ENCODE data around the gene CD274.
"Not testable (repeated sequence)": the region's sequence is repeated elsewhere in the genome, so short reads cannot be mapped to it uniquely, and the experiment has no call there.

The CD274 gene

GRCh38 chr9:5468850-5469249 is 18.5 kb downstream of the CD274 start:
- no peak for DNase-seq (ENCODE audit: low read depth)

GRCh38 chr9:5470122-5470521 is 19.8 kb downstream of the CD274 start:
- DNase-seq (ENCODE audit: low read depth), result no peak

GRCh38 chr9:5470816-5471215 is 20.5 kb downstream of the CD274 start:
- no peak for DNase-seq (ENCODE audit: low read depth)

- DNase-seq (ENCODE audit: low read depth), result not testable (repeated sequence)
Observed at GRCh38 chr9:5475611-5476010, 25.3 kb downstream of the CD274 start.

GRCh38 chr9:5478206-5478605 is 27.9 kb downstream of the CD274 start:
- DNase-seq (ENCODE audit: low read depth), result no peak

- no peak for DNase-seq (ENCODE audit: low read depth)
Observed at GRCh38 chr9:5479994-5480694, 29.8 kb downstream of the CD274 start.

- no peak for DNase-seq (ENCODE audit: low read depth)
Observed at GRCh38 chr9:5480919-5481318, 30.6 kb downstream of the CD274 start.

GRCh38 chr9:5481322-5482040 is 31.1 kb downstream of the CD274 start:
- DNase-seq (ENCODE audit: low read depth), result no peak

- DNase-seq (ENCODE audit: low read depth), result no peak
Observed at GRCh38 chr9:5482194-5482593, 31.9 kb downstream of the CD274 start.

- no peak for DNase-seq (ENCODE audit: low read depth)
Observed at GRCh38 chr9:5483306-5483705, 33.0 kb downstream of the CD274 start.

GRCh38 chr9:5485378-5486085 is 35.2 kb downstream of the CD274 start:
- DNase-seq (ENCODE audit: low read depth), result no peak

GRCh38 chr9:5486988-5487387 is 36.6 kb downstream of the CD274 start:
- no peak for DNase-seq (ENCODE audit: low read depth)

GRCh38 chr9:5488221-5489008 is 38.1 kb downstream of the CD274 start:
- DNase-seq (ENCODE audit: low read depth), result no peak

- DNase-seq (ENCODE audit: low read depth), result no peak
Observed at GRCh38 chr9:5489630-5490490, 39.5 kb downstream of the CD274 start.

GRCh38 chr9:5492965-5493678 is 42.8 kb downstream of the CD274 start:
- no peak for DNase-seq (ENCODE audit: low read depth)

GRCh38 chr9:5493679-5494511 is 43.6 kb downstream of the CD274 start:
- DNase-seq (ENCODE audit: low read depth), result no peak

GRCh38 chr9:5494765-5495164 is 44.4 kb downstream of the CD274 start:
- not testable (repeated sequence) for DNase-seq (ENCODE audit: low read depth)

GRCh38 chr9:5499157-5499556 is 48.8 kb downstream of the CD274 start:
- no peak for DNase-seq (ENCODE audit: low read depth)

GRCh38 chr9:5499889-5500398 is 49.6 kb downstream of the CD274 start:
- DNase-seq (ENCODE audit: low read depth), result peak; percentile 59

Data from CMK (cell line).